BE2C (cell line): ENCODE measurements around the gene PDCD1.

Source experiments
- DNase-seq: peaks from one replicate; pipeline ENCODE4 v3.0.0-alpha.2; 2020
- H3K27me3 ChIP-seq: fragments of 250-450 bp; sonication (Bioruptor Pico); 2 replicates; pipeline ENCODE4 v1.5.1; 2020; ENCODE audit warnings: mild to moderate bottlenecking
- H3K36me3 ChIP-seq: fragments of 250-450 bp; sonication (Bioruptor Pico); 2 replicates; pipeline ENCODE4 v1.5.1; 2020; ENCODE audit warnings: mild to moderate bottlenecking
- H3K4me1 ChIP-seq: fragments of 250-450 bp; sonication (Bioruptor Pico); 2 replicates; pipeline ENCODE4 v1.5.1; 2020
- H3K4me3 ChIP-seq: 2 replicates; pipeline ENCODE4 v1.5.1; 2011; ENCODE audit warnings: low read depth, low read length
- H3K9me3 ChIP-seq: fragments of 250-450 bp; sonication (Bioruptor Pico); 2 replicates; pipeline ENCODE4 v1.5.1; 2020
- CTCF ChIP-seq: IDR thresholded peaks from 2 replicates; pipeline ENCODE4 v1.5.1; 2012; ENCODE audit warnings: mild to moderate bottlenecking, low read depth, low read length

PDCD1 gene

DNA sequence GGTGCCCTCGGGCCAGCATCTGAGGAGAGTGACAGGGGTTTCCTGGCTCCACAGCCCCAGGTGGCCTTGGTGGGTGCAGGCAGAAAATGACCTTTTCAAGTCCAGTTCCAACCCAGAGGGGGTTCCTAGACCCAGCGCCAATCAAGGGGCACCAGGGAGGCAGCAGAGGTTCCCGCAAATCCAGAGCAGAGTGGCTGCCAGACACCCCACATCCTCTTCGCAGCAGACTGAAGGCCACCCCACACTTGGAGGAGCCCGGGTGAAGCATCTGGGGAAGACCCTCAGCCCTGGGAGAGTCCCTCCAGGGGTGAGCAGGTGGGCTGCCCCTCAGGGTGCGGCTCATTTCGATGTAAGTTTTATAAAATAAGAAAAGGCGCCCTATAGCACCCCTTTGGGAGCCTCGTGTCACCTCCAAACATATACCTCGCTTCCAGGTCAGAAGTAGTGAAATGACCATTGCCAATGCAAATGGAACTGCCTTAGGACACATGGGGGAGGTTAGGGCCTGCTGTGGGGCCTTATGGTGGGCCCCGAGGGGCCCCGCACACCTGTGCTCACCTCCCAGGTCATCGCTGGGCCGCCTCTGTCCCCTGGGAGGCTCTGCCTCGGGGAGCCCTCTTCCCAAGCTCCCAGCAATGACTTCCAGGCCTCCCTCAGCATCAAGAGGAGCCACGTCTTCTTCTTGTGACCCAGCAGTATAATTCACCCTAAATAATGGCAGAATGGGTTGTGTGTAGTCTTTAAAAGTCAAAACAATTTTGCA is 21.8 kb upstream of the PDCD1 start:
- no peak for TF ChIP-seq CTCF

DNA sequence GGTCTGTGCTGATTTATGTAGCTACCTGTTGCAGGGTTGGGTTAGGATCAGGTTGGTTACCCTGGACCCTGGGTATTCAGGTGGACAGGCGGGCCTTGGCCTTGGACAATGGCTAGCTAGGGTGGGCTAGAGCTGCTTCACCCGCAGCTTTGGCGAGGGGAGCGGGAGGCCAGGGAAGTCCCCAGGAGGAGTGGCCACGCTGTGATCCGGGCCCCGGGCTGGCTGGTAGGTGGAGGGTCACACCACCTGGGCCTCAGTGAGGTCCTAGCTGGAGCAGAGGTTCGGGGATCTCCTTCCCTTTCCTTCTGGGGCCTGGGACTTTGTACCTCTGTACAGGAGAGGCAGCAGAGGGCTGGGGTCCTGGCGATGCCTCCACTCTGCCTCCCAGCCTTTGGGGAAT is 20.6 kb upstream of the PDCD1 start:
- H3K4me1 ChIP-seq: peaks cover 2% of the 10 kb centered on the region; the same call in 1 of the 2 replicates
- no peak overlapping the region for H3K4me3 ChIP-seq
- no peak for TF ChIP-seq CTCF
- no peaks in the 10 kb centered on the region for H3K9me3 ChIP-seq
- H3K27me3 ChIP-seq: no peaks in the 10 kb centered on the region
- H3K36me3 ChIP-seq: no peaks in the 10 kb centered on the region
- no peak for DNase-seq

More for the DNA sequence above, 21.8 kb upstream of the PDCD1 start:
- H3K27me3 ChIP-seq: no peaks in the 10 kb centered on the region
- H3K36me3 ChIP-seq: no peaks in the 10 kb centered on the region
- DNase-seq: no peak
- H3K9me3 ChIP-seq: no peaks in the 10 kb centered on the region
- peak overlapping the region; percentile 74 for H3K4me3 ChIP-seq
- H3K4me1 ChIP-seq: peaks cover 2% of the 10 kb centered on the region; the same call in 1 of the 2 replicates

DNA sequence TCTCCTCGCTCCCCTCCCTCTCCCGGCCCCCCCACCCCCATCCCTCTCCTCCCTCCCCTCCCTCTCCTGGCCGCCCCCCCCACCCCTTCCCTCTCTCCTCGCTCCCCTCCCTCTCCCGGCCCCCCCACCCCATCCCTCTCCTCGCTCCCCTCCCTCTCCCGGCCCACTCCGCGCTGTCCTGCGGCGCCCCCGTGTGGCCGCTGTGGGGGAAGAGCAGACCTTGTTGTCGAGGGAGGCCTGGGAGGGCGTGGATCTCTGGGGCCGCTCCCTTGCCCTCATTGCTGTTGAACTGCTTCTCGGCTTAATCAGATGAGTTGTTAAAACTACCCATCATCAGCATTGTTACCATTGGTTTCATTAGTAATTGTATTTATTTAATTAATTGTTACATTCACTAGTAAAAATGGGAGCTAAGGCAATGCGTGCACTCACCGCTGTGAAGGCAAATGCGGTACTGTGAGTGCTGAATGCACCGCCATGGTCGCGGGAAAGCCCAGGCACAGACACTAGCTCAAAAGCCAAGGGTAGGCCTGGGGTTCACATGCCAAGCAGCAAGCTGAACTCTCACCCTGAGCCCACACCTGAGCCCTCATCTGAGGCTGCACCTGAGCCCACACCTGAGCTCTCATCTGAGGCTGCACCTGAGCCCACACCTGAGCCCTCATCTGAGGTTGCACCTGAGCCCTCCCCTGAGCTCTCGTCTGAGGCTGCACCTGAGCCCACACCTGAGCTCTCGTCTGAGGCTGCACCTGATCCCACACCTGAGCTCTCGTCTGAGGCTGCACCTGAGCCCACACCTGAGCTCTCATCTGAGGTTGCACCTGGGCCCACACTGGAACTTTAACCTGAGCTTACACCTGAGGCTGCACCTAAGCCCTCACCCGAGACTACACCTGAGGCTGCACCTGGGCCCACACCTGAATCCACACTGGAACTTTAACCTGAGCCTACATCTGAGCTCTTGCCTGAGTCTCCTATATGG is 19.6 kb upstream of the PDCD1 start:
- peak; percentile 88 for DNase-seq
- Histone ChIP-seq H3K36me3 (no peaks in the 10 kb centered on the region), H3K9me3 (no peaks in the 10 kb centered on the region), H3K27me3 (no peaks in the 10 kb centered on the region), H3K4me3 (no peak overlapping the region), H3K4me1 (peaks cover 2% of the 10 kb centered on the region; the same call in 1 of the 2 replicates)
- peak; percentile 69 for TF ChIP-seq CTCF

DNA sequence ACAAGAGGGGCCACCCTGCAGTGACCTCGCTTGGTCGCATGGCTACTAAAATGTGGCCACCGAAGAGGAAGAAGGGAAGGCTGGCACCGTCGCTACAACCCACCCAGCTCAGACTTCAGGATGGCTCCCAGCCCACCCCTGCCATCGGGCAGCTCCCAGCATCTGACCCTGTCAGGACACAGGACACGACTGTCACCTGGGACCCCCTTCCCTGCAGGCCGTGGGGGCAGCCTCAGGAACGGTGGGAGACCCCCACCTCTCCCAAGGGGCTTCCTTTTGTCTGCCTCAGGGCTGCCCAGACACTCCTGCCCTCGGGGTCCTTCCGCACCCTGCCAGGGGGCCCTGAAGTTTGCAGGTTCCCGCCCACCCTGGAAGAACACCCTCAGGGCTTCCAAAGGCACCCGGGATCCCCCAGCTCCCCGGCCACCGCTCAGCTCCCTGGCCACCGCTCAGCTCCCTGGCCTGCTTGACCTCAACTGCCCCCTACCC is 18.5 kb upstream of the PDCD1 start:
- Histone ChIP-seq H3K36me3 (no peaks in the 10 kb centered on the region), H3K9me3 (no peaks in the 10 kb centered on the region), H3K4me1 (no peaks in the 10 kb centered on the region), H3K4me3 (no peak overlapping the region), H3K27me3 (no peaks in the 10 kb centered on the region)
- no peak for DNase-seq
- no peak for TF ChIP-seq CTCF

- DNase-seq: no peak
- H3K36me3 ChIP-seq: no peaks in the 10 kb centered on the region
- no peak for TF ChIP-seq CTCF
- no peaks in the 10 kb centered on the region for H3K27me3 ChIP-seq
- H3K4me3 ChIP-seq: no peak overlapping the region
- H3K9me3 ChIP-seq: no peaks in the 10 kb centered on the region
- no peaks in the 10 kb centered on the region for H3K4me1 ChIP-seq
These were observed 18.0 kb upstream of the PDCD1 start for GRCh38 chr2:241876528-241877196.
